Measurements from ENCODE around the gene CNR2.
"Not testable (repeated sequence)": the region's sequence is repeated elsewhere in the genome, so short reads cannot be mapped to it uniquely, and the experiment has no call there.

CNR2 gene

DNA sequence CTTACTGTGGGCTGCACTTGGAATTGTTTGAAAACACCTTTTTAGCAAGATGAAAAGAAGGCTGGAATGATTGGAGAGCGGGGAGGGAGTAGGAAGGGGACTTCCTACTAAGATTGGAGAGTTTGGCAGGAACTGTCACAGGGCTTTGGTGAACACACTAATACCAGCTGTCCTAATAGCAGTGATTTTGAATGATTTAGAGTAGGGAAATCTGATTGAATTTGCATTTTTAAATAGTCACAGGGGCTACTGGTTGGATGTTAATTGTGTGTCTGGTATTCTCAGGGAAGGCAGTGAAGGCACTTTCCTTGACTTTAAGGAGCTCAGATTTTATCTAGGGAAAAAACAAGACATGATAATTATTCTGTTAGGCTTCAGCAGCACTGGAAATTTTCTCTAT lies 85.4 kb downstream of the CNR2 start:
- Histone ChIP-seq H3K27ac (no peak overlapping the region), H3K4me3 (no peak overlapping the region)
- TF ChIP-seq, protein P1, sequence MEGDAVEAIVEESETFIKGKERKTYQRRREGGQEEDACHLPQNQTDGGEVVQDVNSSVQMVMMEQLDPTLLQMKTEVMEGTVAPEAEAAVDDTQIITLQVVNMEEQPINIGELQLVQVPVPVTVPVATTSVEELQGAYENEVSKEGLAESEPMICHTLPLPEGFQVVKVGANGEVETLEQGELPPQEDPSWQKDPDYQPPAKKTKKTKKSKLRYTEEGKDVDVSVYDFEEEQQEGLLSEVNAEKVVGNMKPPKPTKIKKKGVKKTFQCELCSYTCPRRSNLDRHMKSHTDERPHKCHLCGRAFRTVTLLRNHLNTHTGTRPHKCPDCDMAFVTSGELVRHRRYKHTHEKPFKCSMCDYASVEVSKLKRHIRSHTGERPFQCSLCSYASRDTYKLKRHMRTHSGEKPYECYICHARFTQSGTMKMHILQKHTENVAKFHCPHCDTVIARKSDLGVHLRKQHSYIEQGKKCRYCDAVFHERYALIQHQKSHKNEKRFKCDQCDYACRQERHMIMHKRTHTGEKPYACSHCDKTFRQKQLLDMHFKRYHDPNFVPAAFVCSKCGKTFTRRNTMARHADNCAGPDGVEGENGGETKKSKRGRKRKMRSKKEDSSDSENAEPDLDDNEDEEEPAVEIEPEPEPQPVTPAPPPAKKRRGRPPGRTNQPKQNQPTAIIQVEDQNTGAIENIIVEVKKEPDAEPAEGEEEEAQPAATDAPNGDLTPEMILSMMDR (IDR thresholded peaks at IDR 0.05): no peak
- DNase-seq (ENCODE audit: low spot score): no peak

DNA sequence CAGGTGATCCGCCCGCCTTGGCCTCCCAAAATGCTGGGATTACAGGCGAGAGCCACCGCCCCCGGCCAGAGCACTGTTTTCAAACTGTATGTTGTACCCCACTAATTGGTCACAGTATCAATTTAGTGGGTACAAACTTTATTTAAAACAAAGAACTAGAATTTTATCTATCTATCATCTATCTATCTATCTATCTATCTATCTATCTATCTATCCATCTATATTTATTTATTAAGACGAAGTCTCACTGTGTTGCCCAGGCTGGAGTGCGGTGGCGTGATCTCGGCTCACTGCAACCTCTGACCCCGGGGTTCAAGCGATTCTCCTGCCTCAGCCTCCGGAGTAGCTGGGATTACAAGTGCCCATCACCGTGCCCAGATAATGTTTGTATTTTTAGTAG lies 86.6 kb downstream of the CNR2 start:
- not testable (repeated sequence) for DNase-seq (ENCODE audit: low spot score); H3K4me3 ChIP-seq; H3K27ac ChIP-seq

DNA sequence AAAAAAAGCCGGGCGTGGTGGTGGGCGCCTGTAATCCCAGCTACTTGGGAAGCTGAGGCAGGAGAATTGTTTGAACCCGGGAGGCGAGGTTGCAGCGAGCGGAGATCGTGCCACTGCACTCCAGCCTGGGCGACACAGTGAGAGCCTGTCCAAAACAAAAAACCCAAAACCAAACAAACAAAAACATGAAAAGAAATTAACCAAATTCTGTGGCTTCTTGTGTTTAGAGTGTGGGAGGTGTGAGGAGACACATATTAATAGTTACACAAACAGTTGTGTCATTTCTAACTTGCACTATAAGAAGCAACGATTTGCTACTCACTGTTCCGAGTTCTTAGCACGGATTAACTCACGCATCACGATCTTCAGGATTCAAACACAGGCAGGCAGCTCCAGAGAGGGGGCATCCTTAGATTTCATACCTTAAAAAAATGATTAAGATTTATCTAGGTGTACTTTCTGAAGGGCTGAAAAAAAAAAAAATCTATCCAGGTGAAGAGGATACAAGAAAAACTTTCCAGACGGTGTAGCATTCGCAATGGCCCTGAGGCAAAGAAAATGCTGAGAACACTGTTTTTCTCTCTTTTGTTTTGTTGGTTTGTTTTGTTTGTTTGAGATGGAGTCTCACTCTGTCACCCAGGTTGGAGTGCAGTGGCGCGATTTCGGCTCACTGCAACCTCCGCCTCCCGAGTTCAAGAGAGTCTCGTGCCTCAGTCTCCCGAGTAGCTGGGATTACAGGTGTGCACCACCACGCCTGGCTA lies 87.2 kb downstream of the CNR2 start:
- H3K4me3 ChIP-seq: peak overlapping the region; percentile 94
- TF ChIP-seq, protein P1 (IDR thresholded peaks at IDR 0.05): no peak
- H3K27ac ChIP-seq: peak overlapping the region; percentile 95 to 96
- DNase-seq (ENCODE audit: low spot score): no peak

DNA sequence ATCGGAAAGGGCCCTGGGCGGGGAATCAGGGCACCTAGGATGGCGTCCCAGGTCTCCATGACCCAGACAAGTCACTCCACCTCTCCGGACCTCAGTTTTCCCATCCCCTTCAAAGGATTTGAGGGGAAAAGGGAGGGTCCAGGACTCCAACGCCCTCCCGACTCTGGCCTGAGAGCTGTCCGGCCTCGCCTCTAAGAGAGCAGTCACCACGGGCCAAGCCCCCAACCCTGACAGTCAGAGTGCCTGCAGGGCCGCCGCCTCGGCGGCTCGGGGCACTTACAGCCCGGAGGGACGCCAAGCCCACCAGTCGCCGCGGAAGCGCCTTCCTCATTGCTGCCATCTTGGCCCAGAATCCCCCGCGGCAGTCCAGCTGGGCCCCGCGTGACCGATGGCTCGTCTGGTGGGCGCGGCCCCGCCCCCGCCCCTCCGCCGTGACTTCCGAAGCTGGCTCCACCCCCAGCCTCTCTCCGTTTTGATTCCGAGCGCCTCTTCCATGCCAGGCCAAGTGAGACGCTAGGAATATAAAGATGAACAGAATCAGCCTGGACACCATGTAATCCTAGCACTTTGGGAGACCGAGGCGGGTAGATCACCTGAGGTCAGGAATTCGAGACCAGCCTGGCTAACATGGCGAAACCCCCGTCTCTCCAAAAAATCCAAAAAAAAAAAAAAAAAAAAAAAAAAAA lies 87.9 kb downstream of the CNR2 start, which contains the start of gene HMGCL:
HMGCL (minus strand) TSS at position 354 of the 686 bp plus-strand sequence; CDS start at position 340, 14 bp downstream.
- peak; percentile 95 for DNase-seq (ENCODE audit: low spot score)
- peak within 1 kb of the TSS; percentile 95 to 96 for H3K27ac ChIP-seq
- TF ChIP-seq, protein P1 (IDR thresholded peaks at IDR 0.05): no peak
- H3K4me3 ChIP-seq: peak within 1 kb of the TSS; percentile 94

DNA sequence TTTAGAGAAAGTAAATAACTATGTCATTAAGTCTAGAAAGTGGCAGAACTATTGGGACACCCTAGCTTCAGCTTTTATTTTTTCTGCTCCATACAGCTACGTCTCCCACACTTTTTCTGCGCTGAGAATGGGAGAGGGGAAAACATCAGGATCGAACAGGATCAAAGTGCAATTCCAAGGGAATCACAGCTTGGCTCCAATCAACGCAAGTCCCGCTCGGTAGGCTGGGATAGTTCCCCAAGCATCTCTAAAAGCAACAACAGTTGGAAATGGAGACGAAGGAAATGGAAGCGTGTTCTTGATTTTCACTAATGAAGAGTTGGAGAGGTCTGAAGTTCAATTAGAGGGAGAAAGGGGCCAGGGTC lies 88.5 kb downstream of the CNR2 start:
- no peak for DNase-seq (ENCODE audit: low spot score)
- TF ChIP-seq, protein P1 (IDR thresholded peaks at IDR 0.05): no peak
- Histone ChIP-seq H3K27ac (peak overlapping the region; percentile 95 to 96), H3K4me3 (peak overlapping the region; percentile 94)

DNA sequence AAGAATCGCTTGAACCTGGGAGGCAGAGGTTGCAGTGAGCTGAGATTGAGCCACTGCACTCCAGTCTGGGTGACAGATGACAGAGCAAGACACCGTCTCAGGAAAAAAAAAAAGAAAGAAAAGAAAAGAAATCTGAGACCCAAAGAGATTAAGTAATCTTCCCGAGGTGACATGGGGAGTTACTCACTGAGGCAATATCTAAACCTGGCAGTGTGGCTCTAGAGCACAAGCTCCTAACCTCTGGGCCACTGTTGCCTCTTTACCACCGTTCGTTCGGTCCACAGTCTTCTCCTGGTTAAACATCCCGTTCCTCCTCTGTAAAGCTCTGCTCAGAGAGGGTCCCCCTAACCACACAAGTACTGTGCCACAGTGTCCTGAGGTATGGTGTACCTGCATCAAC lies 89.4 kb downstream of the CNR2 start:
- Histone ChIP-seq H3K4me3 (peak overlapping the region; percentile 94), H3K27ac (no peak overlapping the region)
- TF ChIP-seq, protein P1 (IDR thresholded peaks at IDR 0.05): no peak
- DNase-seq (ENCODE audit: low spot score): no peak

Data from coronary artery (tissue), 2 donors.